T-helper 9 cell (primary cell): ENCODE measurements around the gene PPOX.

Experiments
- DNase-seq: peaks from one replicate; pipeline ENCODE4 v3.0.0-alpha.2; 2020
- total RNA-seq, 2 donors: gene quantifications; one replicate each; lab custom pipeline; 2026; lab: John Stamatoyannopoulos, UW

PPOX gene
- total RNA-seq: 19.1 to 26.8 reads per million in 2 donors

- DNase-seq: peak; percentile 84
Measured at GRCh38 chr1:161165742-161166668, at the start of gene PPOX. Gene PPOX (plus strand): TSS chr1:161166426. CDS start chr1:161166848, 422 bp downstream.

- DNase-seq: peak; percentile 78
Measured at GRCh38 chr1:161117759-161118581, 48.3 kb upstream of the PPOX start, which contains the start of the genes NIT1 and PFDN2. Gene NIT1 (plus strand): TSS chr1:161118105. CDS start chr1:161118177, 72 bp downstream. Gene PFDN2 (minus strand): TSS chr1:161118037. CDS start chr1:161118026, 11 bp downstream.

DNA sequence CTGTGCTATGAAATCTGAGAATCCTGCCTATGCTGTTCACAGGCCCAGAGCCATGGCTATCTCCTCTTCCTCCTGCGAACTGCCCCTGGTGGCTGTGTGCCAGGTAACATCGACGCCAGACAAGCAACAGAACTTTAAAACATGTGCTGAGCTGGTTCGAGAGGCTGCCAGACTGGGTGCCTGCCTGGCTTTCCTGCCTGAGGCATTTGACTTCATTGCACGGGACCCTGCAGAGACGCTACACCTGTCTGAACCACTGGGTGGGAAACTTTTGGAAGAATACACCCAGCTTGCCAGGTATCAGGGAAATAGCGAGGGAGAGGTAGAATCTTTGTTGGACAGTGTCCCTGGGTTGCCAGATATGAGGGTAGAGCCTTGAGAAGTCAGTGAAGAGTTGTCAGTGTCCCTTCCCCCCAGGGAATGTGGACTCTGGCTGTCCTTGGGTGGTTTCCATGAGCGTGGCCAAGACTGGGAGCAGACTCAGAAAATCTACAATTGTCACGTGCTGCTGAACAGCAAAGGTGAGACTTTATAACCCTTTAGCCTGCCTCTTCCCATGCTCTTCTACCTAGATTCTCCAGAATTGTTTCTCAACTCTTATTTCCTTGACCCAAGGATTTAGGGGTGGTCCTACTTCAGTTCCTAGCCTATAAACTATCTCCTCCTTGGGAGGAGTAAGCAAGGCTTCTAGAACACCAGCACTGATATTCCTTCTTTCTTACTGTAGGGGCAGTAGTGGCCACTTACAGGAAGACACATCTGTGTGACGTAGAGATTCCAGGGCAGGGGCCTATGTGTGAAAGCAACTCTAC, 46.9 kb upstream of the PPOX start:
- peak; percentile 39 for DNase-seq

- no peak for DNase-seq
Measured at GRCh38 chr1:161121042-161121650, 45.1 kb upstream of the PPOX start.

GRCh38 chr1:161121834-161122233, 44.4 kb upstream of the PPOX start:
- no peak for DNase-seq

- no peak for DNase-seq
Measured at GRCh38 chr1:161122967-161123366, 43.3 kb upstream of the PPOX start.

DNA sequence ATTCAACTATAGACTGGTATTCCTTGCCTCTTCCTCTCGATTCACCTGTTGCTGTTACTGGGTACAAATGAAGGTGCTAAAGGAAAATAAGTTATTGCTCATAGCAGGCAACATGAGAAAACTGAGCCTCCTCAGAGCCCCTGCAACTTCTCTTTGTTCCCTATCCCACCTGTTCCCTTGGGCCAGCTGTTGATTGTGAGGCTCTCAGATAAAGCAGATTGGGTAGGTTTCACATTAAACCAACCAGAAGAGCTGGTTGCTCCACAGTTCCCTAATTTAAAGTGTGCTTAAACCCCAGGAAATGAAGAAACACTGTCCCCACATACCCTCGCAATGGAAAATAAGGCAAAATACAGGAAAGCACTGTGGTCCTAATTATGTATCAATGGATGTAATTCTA, 38.6 kb upstream of the PPOX start:
- no peak for DNase-seq

GRCh38 chr1:161128591-161129420, 37.4 kb upstream of the PPOX start:
- no peak for DNase-seq

GRCh38 chr1:161130266-161130665, 36.0 kb upstream of the PPOX start:
- no peak for DNase-seq

GRCh38 chr1:161131523-161132409, 34.5 kb upstream of the PPOX start:
- no peak for DNase-seq

GRCh38 chr1:161132410-161133219, 33.6 kb upstream of the PPOX start, which contains the start of gene DEDD:
Gene DEDD (minus strand): TSS chr1:161132667. CDS start chr1:161124462, 8,205 bp downstream.
- peak; percentile 80 for DNase-seq

- DNase-seq: no peak
Measured at GRCh38 chr1:161133220-161133740, 32.9 kb upstream of the PPOX start.

GRCh38 chr1:161137881-161138280, 28.3 kb upstream of the PPOX start:
- DNase-seq: no peak

DNA sequence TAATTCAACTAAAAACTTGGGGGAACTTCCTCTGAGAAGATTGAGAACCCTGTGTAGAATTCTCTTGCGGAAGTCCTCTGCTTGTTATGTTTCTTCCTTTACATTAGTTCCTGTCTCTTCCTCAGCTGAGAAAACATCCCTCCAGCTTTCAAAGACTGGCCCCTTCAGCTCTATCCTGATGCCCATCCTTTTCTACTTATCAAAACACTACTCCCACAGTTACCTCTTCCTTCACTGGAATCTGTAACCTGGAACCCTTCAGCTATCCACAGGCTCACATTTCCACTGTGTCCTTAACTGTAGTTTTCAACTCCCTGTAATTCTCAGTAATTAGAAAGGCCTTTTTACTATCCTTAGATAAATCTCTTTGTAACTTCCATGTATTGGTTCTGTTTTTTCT, 27.8 kb upstream of the PPOX start:
- DNase-seq: no peak

DNA sequence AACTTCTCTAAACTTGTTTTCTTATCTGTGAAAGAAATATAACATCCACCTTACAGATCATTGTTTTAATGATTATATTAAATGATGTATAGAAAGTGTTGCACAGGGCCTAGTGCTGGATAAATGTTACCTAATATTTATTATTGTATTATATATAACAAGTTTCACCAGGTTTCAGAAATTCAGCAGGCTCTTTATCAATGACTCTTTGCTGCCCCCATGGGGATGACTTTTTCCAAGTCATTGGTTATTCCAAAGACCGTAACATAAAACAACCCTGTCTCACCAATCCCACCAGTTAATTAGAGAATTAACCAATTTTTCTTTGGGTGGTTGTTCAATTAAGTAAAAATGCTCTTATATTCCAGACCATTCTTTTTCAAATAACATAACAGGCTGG, 26.5 kb upstream of the PPOX start:
- no peak for DNase-seq

DNA sequence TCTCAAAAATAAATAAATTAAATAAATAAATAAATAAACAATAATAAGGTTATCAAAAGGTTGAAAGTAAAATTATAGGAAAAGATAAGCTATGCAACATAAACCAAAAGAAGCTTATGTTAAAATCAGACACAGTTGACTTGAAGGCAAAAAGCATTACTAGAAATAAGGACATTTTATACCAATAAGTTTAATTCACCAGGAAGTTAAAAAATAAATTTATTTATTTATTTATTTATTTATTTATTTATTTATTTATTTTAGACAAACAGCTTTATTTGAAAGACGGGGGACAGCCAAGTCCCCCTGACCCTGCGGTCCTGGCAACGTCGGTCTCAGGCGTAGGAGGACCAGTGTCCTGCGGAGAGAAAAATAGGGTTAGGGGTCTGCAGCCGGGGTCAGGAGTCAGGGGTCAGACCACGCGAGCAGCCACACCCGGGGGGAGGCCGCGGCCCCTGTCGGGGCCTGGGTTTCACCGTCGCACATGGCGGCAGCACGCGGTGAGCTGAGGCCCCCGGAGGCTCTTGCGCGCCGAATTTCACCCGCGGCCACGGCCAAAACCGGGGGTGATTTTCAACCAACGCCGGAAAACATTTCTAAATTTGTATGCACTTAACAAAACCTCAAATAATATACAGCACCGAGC, 25.3 kb upstream of the PPOX start:
- DNase-seq: no peak

- no peak for DNase-seq
Measured at GRCh38 chr1:161145832-161146231, 20.4 kb upstream of the PPOX start.

- DNase-seq: no peak
Measured at GRCh38 chr1:161153176-161153575, 13.1 kb upstream of the PPOX start.
